GM12874 (cell line): ENCODE results near the gene RAVER1.

Source experiments
- TF ChIP-seq, protein P1 (sequence below): IDR thresholded peaks from 2 replicates; pipeline ENCODE4 v1.5.1; 2011; ENCODE audit warnings: low read depth, mild to moderate bottlenecking, control low read depth, low read length, moderate library complexity; ENCODE audit not compliant: insufficient read depth

The RAVER1 gene

DNA sequence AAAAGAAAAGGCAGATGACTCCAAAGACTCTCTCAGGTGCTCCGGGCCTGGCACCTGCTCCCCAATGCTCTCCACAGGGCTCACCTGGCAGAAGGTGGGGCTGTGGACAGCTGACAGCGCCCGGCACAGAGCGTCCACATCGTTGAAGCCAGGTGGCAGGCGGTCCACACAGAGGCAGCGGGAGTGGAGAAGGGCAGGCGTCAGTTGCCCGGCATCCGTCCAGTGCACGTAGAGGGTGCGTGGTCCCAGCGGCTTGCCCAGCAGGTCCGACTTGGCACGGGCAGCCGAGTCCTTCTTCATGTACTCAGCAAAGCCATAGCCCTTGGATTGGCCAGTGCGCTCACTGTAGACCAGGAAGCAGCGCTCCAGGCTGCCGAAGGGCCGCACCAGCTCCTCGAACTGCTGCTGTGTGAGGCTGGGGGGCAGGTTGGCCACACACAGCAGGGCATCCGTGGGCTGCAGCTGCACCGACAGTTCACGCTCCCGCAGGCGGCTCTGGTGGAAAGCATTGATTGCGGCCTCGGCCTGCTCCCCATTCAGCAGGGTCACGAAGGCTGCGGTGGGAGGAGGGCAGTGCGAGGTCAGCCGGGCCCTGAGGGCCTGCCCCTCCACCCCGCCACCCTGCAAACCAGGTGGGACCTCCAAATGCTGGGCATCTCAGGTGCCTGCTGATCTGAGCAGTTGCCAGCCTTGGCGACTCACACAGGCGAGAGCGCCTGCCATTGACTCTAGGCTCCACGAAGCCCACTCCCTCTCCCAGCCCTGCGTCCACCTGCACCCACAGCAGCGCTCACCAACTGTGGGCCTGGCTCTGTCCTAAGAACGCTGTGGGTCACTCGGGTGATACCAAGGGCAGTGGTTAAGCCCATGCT lies 4.5 kb downstream of the RAVER1 start:
- TF ChIP-seq, protein P1, sequence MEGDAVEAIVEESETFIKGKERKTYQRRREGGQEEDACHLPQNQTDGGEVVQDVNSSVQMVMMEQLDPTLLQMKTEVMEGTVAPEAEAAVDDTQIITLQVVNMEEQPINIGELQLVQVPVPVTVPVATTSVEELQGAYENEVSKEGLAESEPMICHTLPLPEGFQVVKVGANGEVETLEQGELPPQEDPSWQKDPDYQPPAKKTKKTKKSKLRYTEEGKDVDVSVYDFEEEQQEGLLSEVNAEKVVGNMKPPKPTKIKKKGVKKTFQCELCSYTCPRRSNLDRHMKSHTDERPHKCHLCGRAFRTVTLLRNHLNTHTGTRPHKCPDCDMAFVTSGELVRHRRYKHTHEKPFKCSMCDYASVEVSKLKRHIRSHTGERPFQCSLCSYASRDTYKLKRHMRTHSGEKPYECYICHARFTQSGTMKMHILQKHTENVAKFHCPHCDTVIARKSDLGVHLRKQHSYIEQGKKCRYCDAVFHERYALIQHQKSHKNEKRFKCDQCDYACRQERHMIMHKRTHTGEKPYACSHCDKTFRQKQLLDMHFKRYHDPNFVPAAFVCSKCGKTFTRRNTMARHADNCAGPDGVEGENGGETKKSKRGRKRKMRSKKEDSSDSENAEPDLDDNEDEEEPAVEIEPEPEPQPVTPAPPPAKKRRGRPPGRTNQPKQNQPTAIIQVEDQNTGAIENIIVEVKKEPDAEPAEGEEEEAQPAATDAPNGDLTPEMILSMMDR = no peak

DNA sequence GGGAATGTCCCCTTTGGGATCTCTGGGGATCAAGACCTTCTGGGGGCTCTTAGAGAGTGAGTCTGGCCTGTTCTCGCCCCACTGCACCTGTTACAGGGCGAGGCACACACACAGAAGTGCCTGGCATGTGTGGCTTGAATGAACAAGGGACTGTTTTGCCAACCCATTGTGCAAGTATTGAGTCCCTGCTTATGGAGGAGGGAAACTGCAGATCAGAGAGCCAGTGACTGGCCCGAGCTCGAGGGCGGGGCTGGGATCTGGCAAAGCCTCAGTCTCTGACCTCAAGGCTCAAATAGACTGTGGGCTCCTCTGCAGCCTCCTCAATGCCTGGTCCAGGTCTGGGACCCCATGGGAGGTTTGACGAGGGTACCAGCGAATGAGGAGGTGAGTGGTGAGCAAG lies 5.5 kb downstream of the RAVER1 start:
- TF ChIP-seq, protein P1 = no peak

DNA sequence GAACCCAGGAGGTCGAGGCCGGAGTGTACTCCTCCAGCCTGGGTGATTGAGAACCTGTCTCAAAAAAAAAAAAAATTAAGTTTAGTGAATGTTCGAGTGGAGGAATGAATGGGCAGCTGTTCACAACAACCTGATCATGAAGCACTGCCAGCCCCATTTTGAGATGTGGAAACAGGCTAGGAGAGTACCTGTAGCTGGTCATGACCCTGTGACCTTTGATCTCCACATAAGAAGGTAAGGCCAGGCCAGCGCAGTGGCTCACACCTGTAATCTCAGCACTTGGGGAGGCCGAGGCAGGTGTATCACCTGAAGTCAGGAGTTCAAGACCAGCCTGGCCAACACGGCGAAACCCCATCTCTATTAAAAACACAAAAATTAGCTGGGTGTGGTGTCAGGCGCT lies 7.6 kb downstream of the RAVER1 start:
- TF ChIP-seq, protein P1 = no peak

DNA sequence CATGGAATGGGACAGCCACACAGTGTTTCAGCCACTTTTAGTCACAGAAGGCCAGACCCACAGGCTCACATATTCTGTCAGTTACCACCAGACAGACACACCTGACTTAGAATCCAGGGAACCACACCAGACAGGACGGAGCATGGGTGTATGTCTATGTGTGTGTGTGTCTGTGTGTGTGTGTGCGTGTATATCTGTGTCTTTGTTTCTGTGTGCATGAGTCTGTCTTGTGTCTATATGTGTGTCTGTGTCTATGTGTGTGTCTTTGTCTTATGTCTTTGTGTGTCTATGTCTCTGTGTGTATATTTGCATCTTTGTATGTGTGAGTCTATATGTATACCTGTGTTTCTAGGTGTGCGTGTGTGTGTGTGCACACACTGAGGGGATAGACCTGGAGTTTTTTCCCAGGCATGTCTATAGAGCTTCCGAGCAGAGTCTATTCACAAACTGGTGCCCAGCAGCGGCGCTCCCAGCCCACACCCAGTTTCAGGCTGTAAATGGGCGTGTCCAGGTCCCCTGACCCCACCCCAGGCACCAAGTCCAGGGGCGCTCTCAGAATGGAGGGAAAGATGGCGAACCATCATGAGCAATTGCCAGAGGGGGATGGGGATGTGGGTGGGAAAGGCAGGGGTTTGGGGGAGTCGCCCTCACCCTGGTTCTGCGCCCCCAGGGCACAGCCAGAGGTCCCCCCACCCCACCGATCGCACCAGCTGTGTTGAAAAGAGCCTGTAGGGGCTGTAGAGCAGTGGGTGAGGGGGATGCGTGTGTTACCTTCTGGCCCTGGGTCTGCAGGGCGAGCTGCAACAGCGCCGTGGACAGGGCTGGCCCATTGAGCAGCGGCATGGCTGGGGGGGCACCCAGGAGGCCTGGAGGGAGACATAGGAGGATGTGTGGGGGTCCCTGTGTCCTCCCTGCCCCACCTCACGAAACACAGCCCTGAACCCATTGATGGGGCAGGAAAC lies 11.2 kb downstream of the RAVER1 start:
- TF ChIP-seq, protein P1 = no peak

DNA sequence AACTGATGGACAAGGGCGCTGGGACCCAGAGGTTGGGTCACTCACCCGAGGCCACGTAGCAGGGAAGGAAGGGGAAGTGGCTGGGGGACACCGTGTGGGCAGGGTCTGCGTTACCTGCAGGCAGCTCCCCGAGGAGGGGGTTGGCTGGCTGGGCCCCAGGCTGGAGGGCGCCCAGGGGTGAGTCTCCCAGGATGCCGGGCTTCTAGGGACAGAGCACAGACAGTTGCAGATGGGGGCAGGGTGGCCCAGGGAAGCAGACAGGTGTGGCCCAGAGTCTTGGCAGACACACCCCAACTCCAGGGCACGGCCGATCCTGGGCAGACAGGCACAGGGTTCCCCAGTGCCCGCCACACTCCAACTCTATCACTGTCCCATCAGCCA lies 11.9 kb downstream of the RAVER1 start:
- TF ChIP-seq, protein P1 = no peak

DNA sequence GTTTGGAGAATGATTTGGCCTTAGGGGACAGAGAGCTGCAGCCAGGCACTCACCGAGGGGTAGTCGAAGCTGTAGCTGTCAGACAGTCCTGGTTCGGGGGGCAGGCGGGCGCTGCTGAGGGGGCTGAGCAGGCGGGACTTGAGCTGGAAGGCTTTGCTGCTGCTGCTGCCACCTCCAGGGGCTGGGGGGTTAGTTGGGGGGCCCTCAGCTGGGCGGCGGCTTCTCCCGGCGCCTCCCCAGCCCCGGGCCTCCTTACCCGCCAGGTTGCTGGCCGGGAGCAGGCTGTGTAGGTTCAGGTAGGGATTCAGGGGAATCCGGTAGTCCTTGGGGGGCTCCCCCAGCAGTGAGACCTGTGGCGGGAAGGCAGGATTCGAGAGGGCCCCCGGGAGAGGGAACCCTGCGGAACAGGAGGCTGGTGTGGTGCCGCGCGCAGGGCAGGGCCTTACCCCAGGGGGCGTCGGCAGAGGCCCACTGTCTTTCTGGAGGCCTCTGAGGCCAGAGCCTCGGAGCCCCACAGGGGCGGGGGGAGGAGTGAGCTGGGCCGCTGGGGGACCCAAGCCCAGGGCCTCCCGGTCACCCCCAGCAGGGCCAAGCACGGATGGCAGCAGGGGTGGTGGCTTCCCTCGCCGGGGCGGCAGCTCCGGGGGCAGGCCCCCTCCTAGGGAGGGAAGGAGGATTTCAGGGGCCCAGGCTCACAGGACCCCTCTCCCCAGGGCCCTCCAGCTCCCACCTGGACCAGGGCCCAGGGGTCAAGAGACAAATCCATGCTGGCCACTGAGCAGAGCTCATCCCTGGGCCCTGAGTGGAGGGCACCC lies 12.5 kb downstream of the RAVER1 start:
- TF ChIP-seq, protein P1 = no peak
